ENCODE data around the gene TUBGCP6. TPM values are rescaled to one million over a fixed set of nuclear protein-coding genes. Genes with fewer than 3 reads are reported as not detected.

TUBGCP6 gene
- polyA plus RNA-seq, 3 donors, result 30.9 to 33.9 (median 32.4) TPM

GRCh38 chr22:50268655-50269113 lies 23.9 kb upstream of the TUBGCP6 start:
- no peak overlapping the region for H3K27ac ChIP-seq (ENCODE audit: low read depth, low read length)
- 21 to 43% (median 42%) methylated on average over 9 of the region's 9 CpGs for WGBS, 3 donors

- 11 to 33% (median 22%) methylated on average over 52 to 75 of the region's 75 CpGs for WGBS, 3 donors
- no peak overlapping the region for H3K27ac ChIP-seq (ENCODE audit: low read depth, low read length)
These were observed 23.0 kb upstream of the TUBGCP6 start for GRCh38 chr22:50267591-50268390.

DNA sequence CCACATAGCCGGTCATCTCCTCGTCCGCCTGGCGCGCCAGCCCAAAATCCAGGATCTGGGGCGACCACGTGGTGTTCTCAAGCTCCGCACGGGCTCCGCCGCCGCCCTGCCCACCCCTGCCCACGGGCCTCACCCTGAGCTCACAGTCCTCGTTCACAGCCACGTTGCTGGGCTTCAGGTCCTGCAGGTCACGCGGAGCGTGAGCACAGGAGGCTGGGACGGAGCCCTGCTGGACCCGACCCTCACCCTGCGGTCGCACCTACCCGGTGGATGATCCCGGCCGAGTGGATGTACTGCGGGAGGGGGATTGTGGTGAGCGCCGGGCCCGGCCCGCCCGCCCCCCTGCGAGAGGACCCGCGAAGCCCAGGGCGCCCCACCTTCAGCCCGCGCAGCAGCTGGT lies 22.2 kb upstream of the TUBGCP6 start:
- H3K27ac ChIP-seq (ENCODE audit: low read depth, low read length), result no peak overlapping the region

GRCh38 chr22:50264946-50265669 lies 20.3 kb upstream of the TUBGCP6 start:
- 85 to 87% (median 86%) methylated on average over 15 of the region's 15 CpGs for WGBS, 3 donors
- H3K27ac ChIP-seq (ENCODE audit: low read depth, low read length), result no peak overlapping the region

More for the DNA sequence above, 22.2 kb upstream of the TUBGCP6 start:
- 55 to 73% (median 71%) methylated on average over 35 to 37 of the region's 37 CpGs for WGBS, 3 donors

GRCh38 chr22:50264104-50264745 lies 19.4 kb upstream of the TUBGCP6 start:
- 83 to 92% (median 90%) methylated on average over 15 of the region's 15 CpGs for WGBS, 3 donors
- H3K27ac ChIP-seq (ENCODE audit: low read depth, low read length), result no peak overlapping the region

GRCh38 chr22:50262973-50263617 lies 18.3 kb upstream of the TUBGCP6 start:
- no peak overlapping the region for H3K27ac ChIP-seq (ENCODE audit: low read depth, low read length)
- WGBS, 3 donors, result 51 to 63% (median 61%) methylated on average over 9 of the region's 9 CpGs

DNA sequence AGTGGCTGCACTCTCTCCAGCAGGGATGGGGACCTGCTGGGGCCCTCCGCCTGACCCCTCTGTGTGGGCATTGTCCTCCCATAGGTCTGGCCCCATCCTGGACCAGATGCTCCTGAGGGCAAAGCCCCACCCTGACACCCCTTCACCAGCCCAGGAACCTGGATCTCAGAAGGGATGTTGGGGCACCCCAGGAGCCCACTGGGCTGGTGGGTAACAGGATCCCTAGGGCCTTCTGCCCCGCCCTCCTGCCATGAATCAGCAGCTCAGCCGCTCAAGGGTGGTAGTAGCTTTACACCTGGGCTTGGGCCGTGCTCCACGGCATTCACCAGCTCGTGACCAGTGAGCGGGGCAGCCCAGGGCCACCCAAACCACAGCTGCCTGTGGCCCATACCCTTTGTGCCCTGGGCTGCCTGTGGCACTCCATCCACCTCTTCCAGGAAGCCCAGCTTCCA lies 17.7 kb upstream of the TUBGCP6 start:
- WGBS, 3 donors, result 47 to 53% (median 50%) methylated on average over 7 of the region's 7 CpGs
- H3K27ac ChIP-seq (ENCODE audit: low read depth, low read length), result no peak overlapping the region

GRCh38 chr22:50261615-50262459 lies 17.0 kb upstream of the TUBGCP6 start, which contains the start of gene MAPK12:
Gene MAPK12 (minus strand): TSS chr22:50261683. CDS start chr22:50261509, 174 bp downstream.
- H3K27ac ChIP-seq (ENCODE audit: low read depth, low read length), result no peak within 1 kb of the TSS
- 2 to 6% (median 5%) methylated on average over 30 to 58 of the region's 61 CpGs for WGBS, 3 donors

- no peak overlapping the region for H3K27ac ChIP-seq (ENCODE audit: low read depth, low read length)
- 1% methylated on average over 46 to 91 of the region's 92 CpGs for WGBS, 3 donors
These were observed 16.2 kb upstream of the TUBGCP6 start for GRCh38 chr22:50260801-50261614.

DNA sequence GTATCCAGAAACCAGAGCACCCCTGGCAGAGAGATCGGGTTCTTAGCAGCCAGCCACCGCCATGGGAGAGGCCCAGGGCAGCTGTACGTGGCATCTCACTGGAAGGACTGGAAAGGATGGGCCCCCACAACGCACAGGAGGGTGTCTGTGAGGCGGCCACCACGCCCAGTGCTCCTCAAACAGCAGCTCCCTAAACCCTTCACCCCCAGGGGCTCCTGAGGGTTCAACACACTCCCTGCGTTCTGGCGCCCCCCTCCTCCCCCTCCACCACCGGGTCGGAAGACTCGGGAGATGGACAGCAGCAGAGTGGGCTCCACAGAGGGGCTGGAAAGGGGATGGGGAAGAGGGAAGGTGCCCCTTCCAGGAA lies 15.6 kb upstream of the TUBGCP6 start:
- 37 to 38% (median 37%) methylated on average over 5 to 11 of the region's 11 CpGs for WGBS, 3 donors

DNA sequence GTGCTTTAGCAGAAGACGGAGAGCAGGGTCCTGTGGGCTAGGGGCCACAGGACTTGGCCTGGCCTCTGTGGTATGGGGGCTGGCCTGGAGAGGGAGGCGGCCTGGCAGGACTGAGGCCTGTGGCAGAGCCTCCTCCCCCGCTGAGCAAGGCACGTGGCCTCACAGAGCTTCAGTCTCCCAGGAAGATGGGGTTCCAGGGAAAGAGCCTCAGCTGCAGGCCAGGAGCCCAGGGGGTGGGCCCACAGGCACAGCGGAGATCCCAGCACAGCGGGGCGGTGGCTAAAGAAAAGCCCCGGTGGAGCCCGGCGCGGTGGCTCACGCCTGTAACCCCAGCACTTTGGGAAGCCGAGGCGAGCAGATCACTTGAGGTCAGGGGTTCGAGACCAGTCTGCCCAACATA lies 14.5 kb upstream of the TUBGCP6 start:
- 83 to 91% (median 88%) methylated on average over 14 to 15 of the region's 15 CpGs for WGBS, 3 donors
- no peak overlapping the region for H3K27ac ChIP-seq (ENCODE audit: low read depth, low read length)

More for the DNA sequence above, 15.6 kb upstream of the TUBGCP6 start:
- H3K27ac ChIP-seq (ENCODE audit: low read depth, low read length), result no peak overlapping the region

DNA sequence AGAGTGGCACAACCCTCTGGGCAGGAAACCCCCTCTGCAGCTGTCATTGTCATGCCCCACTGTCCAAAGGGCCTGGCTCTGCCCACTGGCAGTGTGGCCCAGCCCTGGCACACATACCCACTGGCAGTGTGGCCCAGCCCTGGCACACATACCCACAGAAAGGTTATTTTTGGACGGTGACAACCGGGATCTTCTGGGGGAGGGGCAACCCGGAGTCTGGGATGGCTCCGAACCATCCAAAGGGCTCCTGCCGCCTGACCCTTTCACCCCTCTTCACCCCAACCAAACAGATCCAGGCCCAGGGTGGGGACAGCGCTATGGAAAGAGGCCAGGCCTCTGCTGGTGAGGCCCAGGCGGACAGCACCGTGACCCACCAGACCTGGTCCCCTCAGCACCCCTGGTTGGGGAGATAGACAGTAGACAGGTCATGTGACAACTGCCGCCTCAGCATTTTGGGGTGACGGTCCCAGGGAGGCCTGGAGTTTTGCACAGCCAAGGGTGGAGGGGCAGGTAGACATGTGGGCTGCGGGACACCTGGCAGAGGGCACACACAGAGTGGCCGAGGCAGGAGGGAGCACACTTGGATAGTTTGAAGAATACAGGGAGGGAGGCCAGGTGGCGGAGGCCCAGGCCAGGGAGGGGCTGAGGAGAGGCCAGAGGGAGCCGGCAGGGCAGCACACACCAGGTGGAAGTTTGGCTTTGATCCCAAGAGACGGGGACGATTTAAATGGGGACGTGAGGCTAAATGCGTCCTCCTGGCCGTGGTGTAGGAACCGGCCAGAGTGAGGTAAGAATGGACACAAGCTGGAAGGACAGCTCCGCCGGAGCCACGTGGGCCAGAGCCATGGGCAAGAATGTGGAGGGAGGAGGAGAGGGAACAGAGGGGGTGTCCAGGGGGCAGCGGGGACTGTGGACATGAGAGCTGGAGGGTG lies 13.8 kb upstream of the TUBGCP6 start:
- H3K27ac ChIP-seq (ENCODE audit: low read depth, low read length), result no peak overlapping the region
- 70 to 87% (median 81%) methylated on average over 24 of the region's 24 CpGs for WGBS, 3 donors

DNA sequence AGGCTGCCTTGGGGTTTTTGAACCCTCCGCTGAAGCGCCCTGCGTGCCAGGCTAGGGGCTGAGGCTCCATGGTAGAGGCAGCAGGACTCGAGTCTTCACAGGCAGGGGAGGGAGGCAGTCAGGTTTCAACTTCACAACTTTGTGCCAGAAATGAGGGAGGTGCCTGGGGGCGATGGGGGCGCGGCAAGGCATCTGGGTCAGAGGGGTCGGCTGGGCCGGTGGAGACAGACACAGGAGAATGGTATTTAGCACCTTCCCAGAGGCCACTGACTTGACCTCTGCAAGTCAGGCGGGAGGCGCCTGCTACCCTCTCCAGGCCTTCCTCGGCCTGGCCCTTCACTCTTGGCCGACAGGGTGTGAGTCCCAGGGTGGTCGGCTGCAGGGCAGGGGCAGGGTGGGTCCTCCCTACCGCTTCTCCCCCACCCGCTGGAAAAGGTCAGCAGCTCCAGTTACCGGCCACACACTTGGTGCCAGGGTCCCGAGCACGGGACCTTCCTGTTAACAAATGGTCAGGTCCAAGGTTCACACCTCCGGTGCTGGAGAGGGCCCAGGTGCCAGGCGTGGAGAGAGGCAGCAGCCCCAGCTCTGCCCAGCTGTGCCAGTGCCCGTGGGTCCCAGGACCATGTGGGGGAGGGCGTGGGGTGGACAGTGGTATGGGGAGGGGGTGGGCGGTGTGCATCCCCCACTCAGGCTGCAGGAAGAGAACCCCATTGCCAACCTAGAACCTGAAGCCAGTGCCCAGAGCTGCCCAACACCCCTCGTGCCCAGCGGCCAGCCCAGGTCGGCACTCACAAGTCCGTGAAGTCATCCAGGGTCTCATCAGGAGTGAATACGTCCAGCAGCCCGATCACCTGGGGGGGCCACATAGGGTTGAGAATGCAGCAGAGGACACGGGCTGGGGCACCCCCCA lies 12.9 kb upstream of the TUBGCP6 start:
- H3K27ac ChIP-seq (ENCODE audit: low read depth, low read length), result no peak overlapping the region
- WGBS, 3 donors, result 59 to 81% (median 78%) methylated on average over 31 of the region's 31 CpGs

DNA sequence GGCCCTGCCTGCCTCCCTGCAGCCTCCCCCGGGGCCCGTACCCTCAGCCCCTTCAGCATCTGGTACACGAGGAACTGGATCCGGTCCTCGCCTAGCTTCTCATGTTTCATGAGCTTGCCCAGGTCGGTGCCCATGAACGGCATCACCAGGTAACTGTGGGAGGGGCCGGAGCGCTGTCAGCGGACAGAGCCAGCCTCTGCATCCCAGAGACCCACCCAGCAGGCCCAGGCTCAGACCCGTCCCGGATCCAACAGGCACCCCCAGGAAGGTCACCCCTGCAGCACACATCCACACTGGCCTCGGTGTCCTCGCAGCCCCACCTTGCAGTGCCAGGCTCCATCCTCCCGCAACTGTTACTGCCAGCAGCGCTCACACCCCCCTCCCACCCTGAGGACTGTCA lies 12.2 kb upstream of the TUBGCP6 start:
- no peak overlapping the region for H3K27ac ChIP-seq (ENCODE audit: low read depth, low read length)
- WGBS, 3 donors, result 79 to 88% (median 88%) methylated on average over 16 of the region's 16 CpGs

Data from adipose tissue (tissue), 3 donors.